Measurements from ENCODE around the gene EFS. TPM values are rescaled to one million over a fixed set of nuclear protein-coding genes. Genes with fewer than 3 reads are reported as not detected.

Gene EFS
- total RNA-seq, 1 experiment from 2014 or later: 0.36 TPM

DNA sequence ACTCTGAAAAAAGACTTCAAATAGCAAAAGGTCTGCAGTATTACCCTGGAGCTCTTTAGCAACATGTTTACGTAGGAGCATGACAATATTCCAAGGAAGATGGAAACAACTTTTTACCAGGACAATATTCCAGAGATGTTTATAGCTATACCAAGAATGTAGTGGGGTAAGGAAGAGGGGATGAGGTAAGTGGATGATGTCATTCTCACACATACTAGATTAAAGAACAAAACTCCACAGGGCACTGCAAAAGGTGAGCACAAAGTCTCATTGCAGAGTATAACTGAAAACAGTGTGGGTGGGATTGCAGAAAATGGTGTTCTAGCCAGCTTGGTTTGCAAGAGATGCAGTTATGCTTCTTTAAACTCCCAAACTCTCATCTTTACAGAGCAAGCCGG lies 20.3 kb upstream of the EFS start:
- CTCF ChIA-PET: no interaction called here
- POLR2A ChIA-PET (ENCODE audit: unreplicated experiment): no interaction called here
- intact Hi-C loops (cut with micrococcal nuclease): no loop called here

DNA sequence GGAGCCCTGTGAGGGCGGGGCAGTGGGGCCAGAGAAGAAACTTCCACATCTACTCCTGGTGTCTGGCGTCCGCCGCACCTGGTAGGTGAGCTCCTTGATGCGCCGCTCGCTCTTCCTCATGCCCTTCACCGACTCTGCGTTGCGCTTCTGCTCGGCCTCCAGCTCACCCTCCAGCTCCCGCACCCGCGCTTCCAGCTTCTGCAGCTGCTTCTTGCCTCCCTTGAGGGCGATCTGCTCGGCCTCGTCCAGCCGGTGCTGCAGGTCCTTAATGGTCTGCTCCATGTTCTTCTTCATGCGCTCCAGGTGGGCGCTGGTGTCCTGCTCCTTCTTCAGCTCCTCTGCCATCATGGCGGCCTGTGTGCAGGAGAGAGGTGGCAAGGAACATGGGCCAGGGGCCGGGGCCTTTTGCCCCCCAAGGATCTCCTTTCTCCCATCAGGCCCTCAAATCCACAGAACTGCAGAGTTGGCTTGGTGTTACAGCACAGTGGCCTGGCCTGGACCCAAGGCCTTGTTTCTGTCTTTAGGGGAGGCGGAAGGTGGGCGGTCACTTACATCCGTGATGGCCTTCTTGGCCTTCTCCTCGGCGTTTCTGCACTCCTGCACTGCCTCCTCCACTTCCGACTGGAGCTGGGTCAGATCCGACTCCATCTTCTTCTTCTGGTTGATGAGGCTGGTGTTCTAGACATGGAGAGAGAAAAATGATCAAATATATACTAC lies 19.6 kb upstream of the EFS start:
- H3K36me3 ChIP-seq (ENCODE audit: low read depth, low read length): no peaks in the 10 kb centered on the region
- DNase-seq (no peak), ATAC-seq (no peak)
- no peak overlapping the region for H3K9ac ChIP-seq (ENCODE audit: low read length)
- intact Hi-C loops (cut with micrococcal nuclease): no loop called here
- H2AFZ ChIP-seq (ENCODE audit: low read length): no peak overlapping the region
- no TSS peak for BruUV-seq (replicated peaks)
- no peaks in the 10 kb centered on the region for H3K9me3 ChIP-seq (ENCODE audit: low read length)
- H3F3A ChIP-seq (ENCODE audit: low read length, unreplicated experiment): no peaks in the 10 kb centered on the region
- no peaks in the 10 kb centered on the region for H3K9me2 ChIP-seq (replicated peaks; ENCODE audit: low read length)
- no peak overlapping the region for H3K27ac ChIP-seq (ENCODE audit: low read length)
- H3K27me3 ChIP-seq (ENCODE audit: low read length): peaks cover 55% of the 10 kb centered on the region
- no peak overlapping the region for H3K4me3 ChIP-seq (ENCODE audit: low read length)
- no peak overlapping the region for H3K4me2 ChIP-seq (ENCODE audit: low read length)
- TF ChIP-seq EZH2 (IDR thresholded peaks at IDR 0.05; ENCODE audit: low read length, unreplicated experiment) (no peak), EZH2phosphoT487 (IDR thresholded peaks at IDR 0.05; ENCODE audit: borderline replicate concordance, low read length) (no peak)
- TF ChIP-seq, protein P1, sequence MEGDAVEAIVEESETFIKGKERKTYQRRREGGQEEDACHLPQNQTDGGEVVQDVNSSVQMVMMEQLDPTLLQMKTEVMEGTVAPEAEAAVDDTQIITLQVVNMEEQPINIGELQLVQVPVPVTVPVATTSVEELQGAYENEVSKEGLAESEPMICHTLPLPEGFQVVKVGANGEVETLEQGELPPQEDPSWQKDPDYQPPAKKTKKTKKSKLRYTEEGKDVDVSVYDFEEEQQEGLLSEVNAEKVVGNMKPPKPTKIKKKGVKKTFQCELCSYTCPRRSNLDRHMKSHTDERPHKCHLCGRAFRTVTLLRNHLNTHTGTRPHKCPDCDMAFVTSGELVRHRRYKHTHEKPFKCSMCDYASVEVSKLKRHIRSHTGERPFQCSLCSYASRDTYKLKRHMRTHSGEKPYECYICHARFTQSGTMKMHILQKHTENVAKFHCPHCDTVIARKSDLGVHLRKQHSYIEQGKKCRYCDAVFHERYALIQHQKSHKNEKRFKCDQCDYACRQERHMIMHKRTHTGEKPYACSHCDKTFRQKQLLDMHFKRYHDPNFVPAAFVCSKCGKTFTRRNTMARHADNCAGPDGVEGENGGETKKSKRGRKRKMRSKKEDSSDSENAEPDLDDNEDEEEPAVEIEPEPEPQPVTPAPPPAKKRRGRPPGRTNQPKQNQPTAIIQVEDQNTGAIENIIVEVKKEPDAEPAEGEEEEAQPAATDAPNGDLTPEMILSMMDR (conservative IDR thresholded peaks at IDR 0.05; ENCODE audit: low read depth, low read length): no peak
- H3K79me2 ChIP-seq (ENCODE audit: low read length): no peaks in the 10 kb centered on the region
- ChIA-PET POLR2A (ENCODE audit: unreplicated experiment) (no interaction called here), CTCF (no interaction called here)
- H4K20me1 ChIP-seq (ENCODE audit: low read length): no peaks in the 10 kb centered on the region
- H3K4me1 ChIP-seq (ENCODE audit: insufficient read depth, low read length): no peaks in the 10 kb centered on the region

More for the DNA sequence above, 20.3 kb upstream of the EFS start:
- no peaks in the 10 kb centered on the region for H3F3A ChIP-seq (ENCODE audit: low read length, unreplicated experiment)
- H3K9me3 ChIP-seq (ENCODE audit: low read length): no peaks in the 10 kb centered on the region
- no peaks in the 10 kb centered on the region for H3K79me2 ChIP-seq (ENCODE audit: low read length)
- ATAC-seq (no peak), DNase-seq (no peak)
- no peak overlapping the region for H2AFZ ChIP-seq (ENCODE audit: low read length)
- H3K9me2 ChIP-seq (replicated peaks; ENCODE audit: low read length): no peaks in the 10 kb centered on the region
- no TSS peak for BruUV-seq (replicated peaks)
- H3K36me3 ChIP-seq (ENCODE audit: low read depth, low read length): no peaks in the 10 kb centered on the region
- no peak overlapping the region for H3K4me2 ChIP-seq (ENCODE audit: low read length)
- H3K9ac ChIP-seq (ENCODE audit: low read length): no peak overlapping the region
- peaks cover 56% of the 10 kb centered on the region for H3K27me3 ChIP-seq (ENCODE audit: low read length)
- TF ChIP-seq EZH2 (IDR thresholded peaks at IDR 0.05; ENCODE audit: low read length, unreplicated experiment): no peak
- TF ChIP-seq EZH2phosphoT487 (IDR thresholded peaks at IDR 0.05; ENCODE audit: borderline replicate concordance, low read length): no peak
- TF ChIP-seq, protein P1 (conservative IDR thresholded peaks at IDR 0.05; ENCODE audit: low read depth, low read length): no peak
- H3K4me3 ChIP-seq (ENCODE audit: low read length): no peak overlapping the region
- H3K27ac ChIP-seq (ENCODE audit: low read length): no peak overlapping the region
- no peaks in the 10 kb centered on the region for H3K4me1 ChIP-seq (ENCODE audit: insufficient read depth, low read length)
- no peaks in the 10 kb centered on the region for H4K20me1 ChIP-seq (ENCODE audit: low read length)

DNA sequence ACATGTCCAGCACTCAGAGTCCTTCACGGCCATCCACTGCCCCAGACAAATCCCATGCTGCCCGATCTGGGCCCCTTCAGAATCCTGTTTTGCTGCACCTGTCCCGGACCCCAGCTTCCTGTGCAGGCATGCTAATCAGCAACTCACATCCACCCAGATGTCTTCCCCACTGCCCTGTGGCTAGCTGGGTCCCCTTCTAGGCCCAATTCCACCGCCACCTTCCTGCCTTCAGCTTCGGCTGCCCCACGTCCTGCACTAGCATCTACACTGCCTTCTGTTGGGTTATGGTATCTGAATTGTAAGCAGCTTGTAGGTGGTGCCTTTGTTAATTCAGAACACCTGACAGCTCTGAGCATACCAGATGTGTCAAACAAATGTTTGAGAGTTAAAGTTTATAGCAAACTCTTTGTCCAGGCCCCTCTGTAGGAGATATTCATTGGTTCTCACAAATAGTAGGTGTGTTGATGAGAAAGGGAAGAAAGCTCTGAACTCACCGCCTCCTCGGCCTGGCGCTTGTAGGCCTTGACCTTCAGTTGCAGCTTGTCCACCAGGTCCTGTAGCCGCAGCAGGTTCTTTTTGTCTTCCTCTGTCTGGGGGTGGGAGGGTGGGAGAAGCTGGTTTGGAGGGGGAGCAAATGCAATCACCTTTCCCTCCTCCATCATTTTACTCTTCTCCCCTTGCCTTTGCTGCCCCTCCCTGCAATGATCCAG lies 17.9 kb upstream of the EFS start:
- intact Hi-C loops (cut with micrococcal nuclease): no loop called here
- Histone ChIP-seq H3K9me3 (ENCODE audit: low read length) (no peaks in the 10 kb centered on the region), H3K4me1 (ENCODE audit: insufficient read depth, low read length) (no peaks in the 10 kb centered on the region), H3K4me2 (ENCODE audit: low read length) (no peak overlapping the region), H3K27me3 (ENCODE audit: low read length) (peaks cover 51% of the 10 kb centered on the region), H4K20me1 (ENCODE audit: low read length) (no peaks in the 10 kb centered on the region), H3K36me3 (ENCODE audit: low read depth, low read length) (no peaks in the 10 kb centered on the region), H3K9me2 (replicated peaks; ENCODE audit: low read length) (no peaks in the 10 kb centered on the region), H2AFZ (ENCODE audit: low read length) (no peak overlapping the region), H3K4me3 (ENCODE audit: low read length) (no peak overlapping the region), H3K79me2 (ENCODE audit: low read length) (no peaks in the 10 kb centered on the region), H3K27ac (ENCODE audit: low read length) (no peak overlapping the region), H3K9ac (ENCODE audit: low read length) (no peak overlapping the region), H3F3A (ENCODE audit: low read length, unreplicated experiment) (no peaks in the 10 kb centered on the region)
- no peak for DNase-seq
- no TSS peak for BruUV-seq (replicated peaks)
- ChIA-PET CTCF (no interaction called here), POLR2A (ENCODE audit: unreplicated experiment) (no interaction called here)
- no peak for ATAC-seq
- TF ChIP-seq EZH2phosphoT487 (IDR thresholded peaks at IDR 0.05; ENCODE audit: borderline replicate concordance, low read length) (no peak), EZH2 (IDR thresholded peaks at IDR 0.05; ENCODE audit: low read length, unreplicated experiment) (no peak)
- TF ChIP-seq, protein P1 (conservative IDR thresholded peaks at IDR 0.05; ENCODE audit: low read depth, low read length): no peak
